ENCODE data around the gene PARP3.

The PARP3 gene

GRCh38 chr3:51934139-51934850 lies 7.9 kb upstream of the PARP3 start:
- no peak for DNase-seq

DNA sequence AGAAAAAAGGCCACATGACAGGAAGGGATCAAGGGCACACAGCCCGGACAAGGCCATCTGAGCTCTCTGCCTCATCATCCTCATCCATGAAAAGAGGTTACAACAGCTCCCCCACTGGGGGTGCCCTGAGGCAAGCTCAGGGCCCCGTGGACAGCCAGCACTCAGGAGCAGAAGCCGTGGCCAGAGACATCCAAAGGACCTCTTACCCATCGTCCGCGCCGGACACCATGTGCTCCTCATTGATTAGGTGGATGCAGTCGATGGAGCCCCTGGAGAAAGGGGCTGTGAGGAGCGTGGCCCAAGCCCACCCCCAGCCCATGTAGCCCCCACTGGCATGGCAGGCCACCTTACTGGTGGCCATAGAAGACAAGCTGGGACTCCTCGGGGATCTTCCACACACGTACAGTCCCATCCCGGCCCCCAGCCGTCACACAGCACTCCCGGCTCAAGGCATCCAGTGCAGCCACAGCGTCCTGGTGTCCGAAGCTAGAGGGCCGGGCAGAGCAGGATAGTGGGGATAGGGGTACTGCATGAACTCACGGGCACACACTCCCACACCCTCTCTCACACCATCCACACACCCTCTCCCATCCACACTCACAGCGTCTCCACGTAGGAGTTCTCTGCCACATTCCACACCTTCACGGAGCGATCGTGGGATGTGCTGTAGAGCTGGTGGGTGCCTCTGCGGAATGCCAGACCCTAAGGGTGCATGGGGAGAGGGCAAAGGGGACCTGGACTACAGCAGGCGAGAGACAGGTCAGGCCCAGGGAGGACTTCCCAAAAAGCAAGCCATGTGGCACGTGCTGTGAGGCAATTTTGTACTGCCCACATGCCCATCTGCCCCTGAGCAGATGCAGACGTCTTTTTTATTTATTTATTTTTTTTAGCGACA lies 6.9 kb upstream of the PARP3 start:
- no peak for DNase-seq

DNA sequence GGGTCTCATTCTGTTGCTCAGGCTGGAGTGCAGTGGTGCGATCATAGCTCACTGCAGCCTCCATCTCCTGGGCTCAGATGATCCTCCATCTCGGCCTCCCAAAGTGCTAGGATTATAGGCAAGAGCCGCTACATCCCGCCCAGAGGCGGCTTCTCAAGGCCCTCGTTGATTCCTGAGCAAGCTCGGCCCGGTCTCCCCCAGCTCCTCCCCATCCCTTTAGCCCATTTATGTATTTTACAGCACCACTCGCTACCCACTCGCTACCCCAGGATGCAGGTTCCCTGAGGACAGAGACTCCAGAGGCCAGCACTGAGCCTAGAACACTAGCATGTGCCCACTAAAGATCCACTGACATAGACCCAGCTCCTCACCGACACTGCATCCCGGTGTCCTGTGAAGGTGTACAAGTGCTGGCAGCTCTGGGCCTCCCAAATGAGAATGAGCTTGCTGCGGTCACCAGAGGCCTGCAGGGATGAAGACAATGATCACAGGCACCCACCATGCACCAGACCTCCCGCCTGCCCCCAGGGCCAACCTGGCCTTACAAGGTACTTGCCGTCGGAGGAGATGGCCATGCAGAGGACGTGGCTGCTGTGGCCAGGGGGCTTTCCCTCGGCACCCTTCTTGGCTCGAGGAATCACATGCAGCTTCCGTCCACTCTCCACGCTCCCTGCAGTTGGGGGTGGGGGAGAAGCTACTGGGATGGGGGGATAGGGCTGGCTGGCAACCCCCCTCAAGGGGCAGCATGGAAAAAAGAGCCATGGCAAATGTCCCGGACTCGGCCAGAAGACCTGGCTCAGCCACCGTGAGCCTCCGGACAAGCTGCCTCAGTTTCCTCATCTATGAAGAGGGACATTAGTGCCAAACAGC lies 6.0 kb upstream of the PARP3 start:
- no peak for DNase-seq

GRCh38 chr3:51937014-51937413 lies 5.1 kb upstream of the PARP3 start:
- no peak for DNase-seq

DNA sequence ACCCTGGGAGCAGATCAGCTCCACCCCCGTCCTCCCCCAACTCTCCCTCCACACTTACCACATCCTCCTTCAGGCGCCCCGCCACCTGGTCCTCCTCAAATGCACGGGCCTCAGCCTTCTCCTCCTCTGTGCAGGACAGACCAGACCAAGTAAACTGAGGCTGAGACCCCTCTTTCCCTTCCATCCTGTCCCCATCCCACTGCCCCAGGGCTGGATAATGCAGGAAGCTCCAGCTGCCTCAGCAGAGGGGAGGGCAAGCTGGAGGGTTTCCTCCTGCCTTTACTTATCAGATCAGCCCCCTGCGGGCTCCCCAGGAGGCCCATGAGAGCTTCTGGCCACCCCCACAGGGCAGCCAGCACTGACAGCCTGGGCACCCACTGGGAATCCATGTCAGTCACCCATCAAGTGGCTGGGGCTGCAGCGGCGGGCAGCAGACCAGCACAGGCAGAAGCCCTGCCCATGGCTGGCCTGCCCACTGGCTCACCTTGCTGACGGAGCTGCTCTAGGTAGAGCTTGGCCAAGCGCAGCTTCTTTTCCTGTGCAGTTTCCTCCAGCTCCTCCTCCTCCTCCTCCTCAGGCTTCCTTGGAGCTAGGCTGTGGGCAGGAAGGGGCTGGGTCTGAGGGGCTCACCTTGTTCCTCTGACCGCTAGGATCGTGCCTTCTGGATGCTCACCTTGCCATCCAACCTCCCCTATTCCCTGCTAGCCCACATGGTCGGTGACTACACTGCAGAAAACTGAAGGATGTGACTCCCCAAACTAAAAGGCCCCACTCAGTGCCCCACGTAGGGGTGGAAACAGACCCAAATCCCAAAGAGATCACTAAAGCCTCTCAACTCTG lies 4.3 kb upstream of the PARP3 start:
- DNase-seq = no peak

- no peak for DNase-seq
These were observed 3.3 kb upstream of the PARP3 start for GRCh38 chr3:51938780-51939425.

DNA sequence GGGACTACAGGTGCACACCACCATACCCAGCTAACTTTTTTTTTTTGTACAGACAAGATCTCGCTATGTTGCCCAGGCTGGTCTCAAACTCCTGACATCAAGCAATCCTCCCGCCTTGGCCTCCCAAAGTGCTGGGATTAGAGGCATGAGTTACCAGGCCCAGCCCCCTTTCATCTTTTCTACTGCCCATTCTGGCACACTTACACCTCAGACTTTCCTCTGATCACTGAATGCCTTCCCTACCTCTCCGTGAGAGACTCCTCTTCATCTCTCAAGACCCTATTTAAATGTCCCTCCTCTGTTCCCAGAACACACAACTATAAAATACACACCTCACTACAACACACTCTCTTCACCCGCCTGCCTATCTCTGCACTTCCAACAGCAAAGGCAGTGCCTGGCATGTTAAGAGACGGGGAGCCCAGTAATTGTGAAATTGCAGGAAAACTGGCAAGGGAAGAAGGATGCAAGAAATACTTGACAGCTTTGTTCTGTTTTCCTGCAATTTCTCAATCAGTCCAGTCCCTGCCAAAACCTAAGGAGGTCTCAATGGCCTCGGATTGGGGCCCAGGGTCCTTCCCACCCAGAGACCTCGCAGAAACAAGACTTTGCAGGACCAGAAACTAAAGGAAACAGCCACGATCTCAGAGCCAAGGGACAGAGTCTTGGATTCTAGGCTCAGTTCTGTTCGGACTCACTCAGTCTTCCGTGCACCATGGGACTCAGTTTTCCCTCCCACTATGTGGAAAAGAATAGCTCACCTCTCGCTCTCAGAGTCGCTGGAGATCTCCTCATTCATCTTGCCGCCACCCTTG lies 1.3 kb upstream of the PARP3 start:
- no peak for DNase-seq

DNA sequence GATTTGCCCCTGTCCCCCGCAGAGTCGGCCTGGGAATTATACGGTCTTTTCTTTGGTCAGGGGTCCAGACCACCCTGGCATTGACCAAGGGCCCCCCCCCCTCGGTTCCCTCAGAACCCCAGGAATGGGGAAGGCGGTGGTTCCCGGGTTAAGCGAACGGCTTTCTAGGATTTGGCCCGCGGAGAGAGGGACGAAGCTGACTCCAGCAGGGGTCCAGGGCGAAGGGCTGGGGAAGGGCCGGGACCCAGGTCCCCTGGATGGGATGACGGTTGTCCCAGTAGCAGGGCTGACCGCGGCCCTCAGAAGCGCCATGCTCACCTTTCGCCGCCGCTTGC lies 733 bp upstream of the PARP3 start:
- no peak for DNase-seq

DNA sequence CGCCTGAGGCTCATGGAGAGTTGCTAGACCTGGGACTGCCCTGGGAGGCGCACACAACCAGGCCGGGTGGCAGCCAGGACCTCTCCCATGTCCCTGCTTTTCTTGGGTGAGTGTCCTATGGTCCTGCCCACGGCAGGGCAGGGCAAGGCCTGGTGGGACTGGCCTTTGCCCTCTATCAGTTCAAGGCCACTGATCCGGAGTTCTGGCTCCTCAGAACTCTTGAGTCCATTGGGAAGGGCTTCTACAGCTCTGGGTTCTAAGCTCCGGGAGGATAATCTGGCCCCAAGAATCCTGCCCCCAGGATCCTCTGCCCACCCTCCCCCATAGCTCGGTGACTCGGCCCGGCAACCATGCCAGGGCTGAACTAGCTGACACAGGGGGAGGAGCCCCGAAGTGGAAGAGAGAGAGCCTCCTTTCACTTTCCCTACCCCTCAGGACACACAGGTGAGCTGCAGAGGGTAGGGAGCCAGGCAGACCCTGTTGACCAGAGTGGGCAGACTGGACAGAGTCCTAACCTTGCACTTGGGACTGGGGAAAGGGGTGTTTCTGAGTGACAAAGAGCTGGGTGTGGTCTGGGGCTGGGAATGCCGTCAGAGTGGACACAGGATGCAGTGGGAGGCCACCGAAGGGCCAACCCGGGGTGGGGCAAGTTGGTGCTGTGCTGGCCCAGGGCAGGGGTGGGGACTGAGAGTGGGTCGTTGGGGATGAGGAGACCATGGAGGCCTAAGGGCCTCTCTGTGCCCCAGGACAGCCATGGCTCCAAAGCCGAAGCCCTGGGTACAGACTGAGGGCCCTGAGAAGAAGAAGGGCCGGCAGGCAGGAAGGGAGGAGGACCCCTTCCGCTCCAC lies 664 bp downstream of the PARP3 start:
- peak; percentile 38 for DNase-seq

- no peak for DNase-seq
These were observed 1.6 kb downstream of the PARP3 start for GRCh38 chr3:51943451-51944391.

GRCh38 chr3:51944451-51945021 lies 2.4 kb downstream of the PARP3 start:
- no peak for DNase-seq

GRCh38 chr3:51945031-51945840 lies 3.1 kb downstream of the PARP3 start:
- DNase-seq = no peak

- DNase-seq = no peak
These were observed 4.0 kb downstream of the PARP3 start for GRCh38 chr3:51945926-51946705.

DNA sequence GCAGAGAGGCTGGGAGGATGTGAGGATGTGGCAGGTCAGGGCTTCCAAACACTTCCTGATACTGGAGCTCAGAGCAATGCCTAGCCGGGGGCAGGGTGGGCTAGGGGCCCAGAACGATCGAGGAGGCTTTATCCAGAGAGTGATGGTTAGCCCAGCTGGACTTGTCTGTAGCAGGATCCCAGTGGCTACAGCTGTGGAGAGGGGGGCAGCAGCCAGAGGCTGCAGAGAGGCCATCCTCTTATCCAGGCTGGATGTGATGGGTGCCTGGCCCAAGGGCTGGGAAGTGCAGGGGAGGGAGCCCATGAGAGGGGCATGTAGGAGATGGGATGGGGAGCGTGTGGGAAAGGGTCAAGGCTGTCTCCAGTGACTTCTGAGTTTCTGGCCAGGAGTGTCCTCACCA lies 4.6 kb downstream of the PARP3 start:
- no peak for DNase-seq

GRCh38 chr3:51947215-51947900 lies 5.2 kb downstream of the PARP3 start:
- DNase-seq = no peak

GRCh38 chr3:51948016-51948580 lies 5.9 kb downstream of the PARP3 start:
- DNase-seq = no peak
